WTC11 (cell line): ENCODE results near the gene OVOL3. TPM values are rescaled to one million over a fixed set of nuclear protein-coding genes. Genes with fewer than 3 reads are reported as not detected.

Source experiments
- ATAC-seq: fragments of 200-7000 bp; cut with Tn5 transposase; 2 replicates; pipeline ENCODE4 v1.10.0; 2021; ENCODE audit warnings: mild to moderate bottlenecking, moderate library complexity
- CTCF ChIA-PET: fragments of 300-600 bp; sonication (Branson Sonifier 250); formaldehyde crosslinking; loops from one replicate; lab custom pipeline; 2021; ENCODE audit warnings: antibody characterized with exemption; lab: Charles Lee
- POLR2A ChIA-PET: fragments of 350-600 bp; sonication (Branson Sonifier 250); formaldehyde crosslinking; loops from one replicate; lab custom pipeline; 2021; ENCODE audit warnings: antibody characterized with exemption; lab: Charles Lee
- DNase-seq: peaks from one replicate; pipeline ENCODE4 v3.0.0; 2021; ENCODE audit warnings: low spot score
- H3K27ac Mint-ChIP-seq: 2 replicates; pipeline ENCODE4 v1.8.0; 2021; ENCODE audit warnings: mixed read lengths
- H3K27me3 Mint-ChIP-seq: 2 replicates; pipeline ENCODE4 v1.8.0; 2021; ENCODE audit warnings: low read depth, mild to moderate bottlenecking, moderate library complexity, mixed read lengths
- H3K36me3 Mint-ChIP-seq: 2 replicates; pipeline ENCODE4 v1.8.0; 2021; ENCODE audit warnings: mixed read lengths
- H3K4me1 Mint-ChIP-seq: 2 replicates; pipeline ENCODE4 v1.8.0; 2022; ENCODE audit warnings: mixed read lengths
- H3K4me3 Mint-ChIP-seq: 2 replicates; pipeline ENCODE4 v1.8.0; 2021; ENCODE audit warnings: mild to moderate bottlenecking, moderate library complexity, mixed read lengths
- H3K9me3 Mint-ChIP-seq: 2 replicates; pipeline ENCODE4 v1.8.0; 2021; ENCODE audit warnings: mixed read lengths
- ARID4B ChIP-seq: sonication (generic); formaldehyde crosslinking; IDR thresholded peaks from 2 replicates; pipeline ENCODE4 v1.8.0; 2023; ENCODE audit warnings: missing genetic modification reagents, mild to moderate bottlenecking, borderline replicate concordance
- ATF2 ChIP-seq: sonication (generic); formaldehyde crosslinking; IDR thresholded peaks from 2 replicates; pipeline ENCODE4 v1.8.1; 2022; ENCODE audit warnings: low read depth, missing genetic modification reagents, borderline replicate concordance
- CREB1 ChIP-seq: sonication (generic); formaldehyde crosslinking; IDR thresholded peaks from 2 replicates; pipeline ENCODE4 v1.8.0; 2023; ENCODE audit warnings: mild to moderate bottlenecking, missing genetic modification reagents
- E2F4 ChIP-seq: sonication (generic); formaldehyde crosslinking; IDR thresholded peaks from 2 replicates; pipeline ENCODE4 v1.8.1; 2022; ENCODE audit warnings: low read depth, mild to moderate bottlenecking, moderate library complexity, missing genetic modification reagents, borderline replicate concordance
- ERG ChIP-seq: fragments of 250-450 bp; sonication (Bioruptor Pico); IDR thresholded peaks from 2 replicates; pipeline ENCODE4 v1.8.0; 2021; ENCODE audit warnings: mild to moderate bottlenecking
- NFATC4 ChIP-seq: fragments of 250-450 bp; sonication (Bioruptor Pico); IDR thresholded peaks from 2 replicates; pipeline ENCODE4 v1.9.0; 2021; ENCODE audit warnings: mild to moderate bottlenecking
- NFYB ChIP-seq: sonication (generic); formaldehyde crosslinking; conservative IDR thresholded peaks from 2 replicates; pipeline ENCODE4 v1.8.0; 2022; ENCODE audit warnings: low read depth, missing genetic modification reagents
- NR1H2 ChIP-seq: sonication (generic); formaldehyde crosslinking; IDR thresholded peaks from 2 replicates; pipeline ENCODE4 v1.9.0; 2021; ENCODE audit warnings: mild to moderate bottlenecking, moderate library complexity, missing genetic modification reagents
- TCF7 ChIP-seq: sonication (generic); formaldehyde crosslinking; IDR thresholded peaks from 2 replicates; pipeline ENCODE4 v1.8.0; 2022; ENCODE audit warnings: mild to moderate bottlenecking, low read depth, missing genetic modification reagents, moderate library complexity
- ZBTB21 ChIP-seq: sonication (generic); formaldehyde crosslinking; IDR thresholded peaks from 2 replicates; pipeline ENCODE4 v1.8.1; 2023; ENCODE audit warnings: mild to moderate bottlenecking, missing genetic modification reagents, borderline replicate concordance
- ZNF121 ChIP-seq: sonication (generic); formaldehyde crosslinking; IDR thresholded peaks from 2 replicates; pipeline ENCODE4 v1.8.0; 2023; ENCODE audit warnings: missing genetic modification reagents
- ZNF317 ChIP-seq: sonication (generic); formaldehyde crosslinking; IDR thresholded peaks from 2 replicates; pipeline ENCODE4 v1.8.1; 2023; ENCODE audit warnings: low read depth, mild to moderate bottlenecking, moderate library complexity, missing genetic modification reagents, borderline replicate concordance
- ZNF423 ChIP-seq: fragments of 250-450 bp; sonication (Bioruptor Pico); IDR thresholded peaks from 2 replicates; pipeline ENCODE4 v2.1.2; 2022; ENCODE audit warnings: mild to moderate bottlenecking, moderate library complexity
- ZSCAN18 ChIP-seq: fragments of 250-450 bp; sonication (Bioruptor Pico); IDR thresholded peaks from 2 replicates; pipeline ENCODE4 v2.1.2; 2022; ENCODE audit warnings: mild to moderate bottlenecking, moderate library complexity
- total RNA-seq: library from RNA; stranded (reverse); gene quantifications from 3 replicates; pipeline ENCODE4 v1.2.3, GENCODE V29; 2021

The OVOL3 gene
- total RNA-seq, 1 experiment from 2014 or later: not detected

GRCh38 chr19:36081894-36082293 lies 29.0 kb upstream of the OVOL3 start (continued):
- no peak for TF ChIP-seq NFATC4

- ChIA-PET POLR2A (no interaction called here), CTCF (no interaction called here)
- Mint-ChIP-seq H3K9me3 (no peaks in the 10 kb centered on the region), H3K27me3 (no peaks in the 10 kb centered on the region), H3K36me3 (peaks cover 62% of the 10 kb centered on the region), H3K27ac (no peak overlapping the region), H3K4me3 (no peak overlapping the region), H3K4me1 (no peaks in the 10 kb centered on the region)
- ATAC-seq: no peak
- TF ChIP-seq ERG (CRISPR knock-in tag) (no peak), E2F4 (CRISPR knock-in tag) (no peak)
- DNase-seq: no peak
Observed at GRCh38 chr19:36082916-36083315, 28.0 kb upstream of the OVOL3 start.

GRCh38 chr19:36084231-36085009 lies 26.5 kb upstream of the OVOL3 start:
- ATAC-seq: no peak
- Mint-ChIP-seq H3K9me3 (no peaks in the 10 kb centered on the region), H3K36me3 (peaks cover 70% of the 10 kb centered on the region), H3K27ac (no peak overlapping the region), H3K4me3 (no peak overlapping the region), H3K4me1 (no peaks in the 10 kb centered on the region), H3K27me3 (no peaks in the 10 kb centered on the region)
- POLR2A ChIA-PET: no interaction called here
- TF ChIP-seq ZNF121 (CRISPR knock-in tag) (no peak), ZBTB21 (CRISPR knock-in tag) (no peak), CREB1 (no peak)
- no peak for DNase-seq
- CTCF ChIA-PET: interaction anchor here (0.9 kb wide), 1 partner anchor 43 kb away, joined by 4 read pairs; no protein-coding TSS in a partner anchor

- Mint-ChIP-seq H3K27me3 (no peaks in the 10 kb centered on the region), H3K27ac (no peak overlapping the region), H3K9me3 (no peaks in the 10 kb centered on the region), H3K4me3 (no peak overlapping the region), H3K4me1 (no peaks in the 10 kb centered on the region), H3K36me3 (peaks cover 64% of the 10 kb centered on the region)
- POLR2A ChIA-PET: no interaction called here
- no peak for ATAC-seq
- TF ChIP-seq TCF7 (CRISPR knock-in tag) (no peak), ZBTB21 (CRISPR knock-in tag) (no peak), ATF2 (CRISPR knock-in tag) (no peak), ARID4B (CRISPR knock-in tag) (no peak), NFYB (CRISPR knock-in tag) (no peak), ZSCAN18 (CRISPR knock-in tag) (no peak), ZNF317 (no peak), ZNF423 (CRISPR knock-in tag) (no peak), NR1H2 (CRISPR knock-in tag) (no peak)
- no peak for DNase-seq
- CTCF ChIA-PET: no interaction called here
Observed at GRCh38 chr19:36086326-36086725, 24.6 kb upstream of the OVOL3 start.
